Mucosa of descending colon (tissue), 3 donors: ENCODE results near the gene SVOPL. TPM values are rescaled to one million over a fixed set of nuclear protein-coding genes. Genes with fewer than 3 reads are reported as not detected.

Experiments used
- ATAC-seq: fragments of 200-7000 bp; cut with Tn5 transposase; one replicate; pipeline ENCODE4 v1.9.1; 2020; ENCODE audit warnings: mild to moderate bottlenecking, moderate library complexity
- DNase-seq, 3 donors: peaks; one replicate each; pipeline ENCODE4 v3.0.0-alpha.2; 2020
- H3K36me3 ChIP-seq: fragments of 200-600 bp; one replicate; pipeline ENCODE4 v1.8.0; 2021; ENCODE audit warnings: low read depth, mild to moderate bottlenecking
- H3K4me1 ChIP-seq: fragments of 200-600 bp; one replicate; pipeline ENCODE4 v1.8.0; 2021; ENCODE audit warnings: low read depth, mild to moderate bottlenecking
- H3K4me3 ChIP-seq: fragments of 200-600 bp; one replicate; pipeline ENCODE4 v1.8.0; 2021; ENCODE audit warnings: mild to moderate bottlenecking
- H3K9me3 ChIP-seq: fragments of 200-600 bp; one replicate; pipeline ENCODE4 v1.8.0; 2021; ENCODE audit warnings: mild to moderate bottlenecking
- CTCF ChIP-seq: fragments of 200-600 bp; IDR thresholded peaks from one replicate; pipeline ENCODE4 v1.8.0; 2022; ENCODE audit warnings: antibody characterized with exemption, mild to moderate bottlenecking
- intact Hi-C, 2 donors: fragments of 100-400 bp; cut with DNase I in 1 of 2; cut with micrococcal nuclease in 1 of 2; formaldehyde crosslinking; loops; one replicate each; pipeline versions ENCODE4 v1.11.0 to v1.11.1; 2022; cut with DNase I, micrococcal nuclease
- total RNA-seq, 3 donors: library from RNA; stranded (reverse); fragmentation: NEBNext Ultra II Directional in 2 of 3; extraction: Animal tissue kit (Norgen Biotek cat#: 25700) in 2 of 3; gene quantifications; one replicate each; pipeline versions ENCODE4 v1.2.1 to v1.2.4, GENCODE V29; 2021 to 2023
- donor health status: DM: no; HTN: no; CAD: no; lungs with moderate emphysema.
- donor health status: DM: no; HTN: no; CAD: no.
- donor health status: DM: no; HTN: yes; CAD: no.

Gene SVOPL
- total RNA-seq, 3 donors from 2014 or later: 1.8 to 3.1 (median 2.9) TPM

- Histone ChIP-seq H3K36me3 (no peaks in the 10 kb centered on the region), H3K4me1 (no peaks in the 10 kb centered on the region), H3K4me3 (no peak overlapping the region), H3K9me3 (no peaks in the 10 kb centered on the region)
- ATAC-seq: no peak
- no peak for DNase-seq
- intact Hi-C loops: no loop called here
- no peak for TF ChIP-seq CTCF
Measured at GRCh38 chr7:138716889-138717288, 15.7 kb upstream of the SVOPL start.

- H3K4me3 ChIP-seq: no peak overlapping the region
- no peaks in the 10 kb centered on the region for H3K36me3 ChIP-seq
- DNase-seq (no peak), ATAC-seq (no peak)
- H3K4me1 ChIP-seq: no peaks in the 10 kb centered on the region
- TF ChIP-seq CTCF: no peak
- intact Hi-C loops: no loop called here
- no peaks in the 10 kb centered on the region for H3K9me3 ChIP-seq
Measured at GRCh38 chr7:138713191-138713590, 12.0 kb upstream of the SVOPL start.

GRCh38 chr7:138712652-138713051 is 11.5 kb upstream of the SVOPL start:
- Histone ChIP-seq H3K4me3 (no peak overlapping the region), H3K9me3 (no peaks in the 10 kb centered on the region), H3K4me1 (no peaks in the 10 kb centered on the region), H3K36me3 (no peaks in the 10 kb centered on the region)
- no peak for DNase-seq
- no peak for TF ChIP-seq CTCF
- intact Hi-C loops: no loop called here
- no peak for ATAC-seq

GRCh38 chr7:138710536-138711385 is 9.6 kb upstream of the SVOPL start:
- DNase-seq (no peak), ATAC-seq (no peak)
- H3K4me3 ChIP-seq: no peak overlapping the region
- intact Hi-C loops: no loop called here
- H3K9me3 ChIP-seq: no peaks in the 10 kb centered on the region
- H3K4me1 ChIP-seq: no peaks in the 10 kb centered on the region
- H3K36me3 ChIP-seq: no peaks in the 10 kb centered on the region
- no peak for TF ChIP-seq CTCF

- intact Hi-C loops: no loop called here
Measured at GRCh38 chr7:138705167-138705566, 4.0 kb upstream of the SVOPL start.

More at GRCh38 chr7:138705167-138705566, 4.0 kb upstream of the SVOPL start:
- Histone ChIP-seq H3K9me3 (no peaks in the 10 kb centered on the region), H3K4me3 (no peak overlapping the region), H3K36me3 (no peaks in the 10 kb centered on the region), H3K4me1 (no peaks in the 10 kb centered on the region)
- DNase-seq (no peak), ATAC-seq (peak; percentile 23)
- TF ChIP-seq CTCF: no peak
